Endothelial cell of umbilical vein (primary cell): Measurements from ENCODE around the gene DIAPH2. TPM values are rescaled to one million over a fixed set of nuclear protein-coding genes. Genes with fewer than 3 reads are reported as not detected.

Source experiments
- BruUV-seq: library from RNA; stranded (reverse); fragments of 400-500 nt; replicated peaks from 2 replicates; lab custom pipeline; 2021; lab: Mats Ljungman, UMichigan
- CTCF ChIA-PET: fragments of 300-600, 350-600 bp; sonication (Branson Sonifier 250); formaldehyde crosslinking; loops from one replicate; lab custom pipeline; 2021; ENCODE audit warnings: antibody characterized with exemption, inconsistent platforms; lab: Charles Lee
- POLR2A ChIA-PET: fragments of 300-600, 350-600 bp; sonication (Branson Sonifier 250); formaldehyde crosslinking; loops from one replicate; lab custom pipeline; 2021; ENCODE audit warnings: antibody characterized with exemption, inconsistent platforms; lab: Charles Lee
- DNase-seq: peaks from one replicate; pipeline ENCODE4 v3.0.0-alpha.2; 2011; ENCODE audit warnings: low read depth, low spot score
- FAIRE-seq: peaks from 2 replicates; lab custom pipeline; 2011; peaks lifted over from hg19 to GRCh38; lab: Jason Lieb, UNC
- H2AFZ ChIP-seq: 2 replicates; pipeline ENCODE4 v1.6.0; 2012; ENCODE audit warnings: low read depth, low read length, control low read depth, inconsistent platforms
- H3K27ac ChIP-seq: 2 replicates; pipeline ENCODE4 v1.5.1; 2011; ENCODE audit warnings: low read depth, mild to moderate bottlenecking, control low read depth, low read length, moderate library complexity; ENCODE audit not compliant: insufficient read depth
- H3K27me3 ChIP-seq, 2 experiments: 2 replicates each; pipeline versions ENCODE4 v1.6.0 to v1.6.1; 2011; ENCODE audit warnings: low read length in 2 of 2, mixed read lengths in 1 of 2; ENCODE audit not compliant: control insufficient read depth in 2 of 2, insufficient read depth in 2 of 2
- H3K36me3 ChIP-seq, 2 experiments: 2 replicates in 1 of 2; 3 replicates in 1 of 2; pipeline ENCODE4 v1.5.1; 2011; ENCODE audit warnings: low read length in 2 of 2, mild to moderate bottlenecking in 1 of 2, moderate library complexity in 1 of 2; ENCODE audit not compliant: control insufficient read depth in 2 of 2, insufficient read depth in 2 of 2; ENCODE audit errors: extremely low read depth in 1 of 2
- H3K4me1 ChIP-seq: 3 replicates; pipeline ENCODE4 v1.5.1; 2011; ENCODE audit warnings: mild to moderate bottlenecking, low read length; ENCODE audit not compliant: control insufficient read depth, insufficient read depth; ENCODE audit errors: extremely low read depth
- H3K4me2 ChIP-seq: 2 replicates; pipeline ENCODE4 v1.6.1; 2011; ENCODE audit warnings: low read length, control low read depth, mixed read lengths; ENCODE audit not compliant: insufficient read depth
- H3K4me3 ChIP-seq, 3 experiments: fragments of 200-600 bp in 1 of 3; sonication (generic), shearing (Covaris generic) in 1 of 3; replicated peaks in 1 of 3; 2 replicates each; pipeline ENCODE4 v1.5.1; 2011 to 2016; ENCODE audit warnings: control low read depth in 3 of 3, low read length in 3 of 3, mild to moderate bottlenecking in 2 of 3, inconsistent platforms in 1 of 3, low read depth in 1 of 3, moderate library complexity in 1 of 3; ENCODE audit not compliant: insufficient read depth in 1 of 3
- H3K79me2 ChIP-seq: 2 replicates; pipeline ENCODE4 v1.6.0; 2012; ENCODE audit warnings: low read length, inconsistent platforms; ENCODE audit not compliant: control insufficient read depth, insufficient read depth
- H3K9ac ChIP-seq: replicated peaks from 2 replicates; pipeline ENCODE3; 2011; ENCODE audit warnings: low read length, control low read depth; ENCODE audit not compliant: insufficient read depth; ENCODE audit errors: extremely low read depth
- H3K9me1 ChIP-seq: replicated peaks from 3 replicates; pipeline ENCODE4 v1.6.0; 2011; ENCODE audit warnings: mild to moderate bottlenecking, low read length; ENCODE audit not compliant: control insufficient read depth, insufficient read depth; ENCODE audit errors: extremely low read depth
- H3K9me3 ChIP-seq: replicated peaks from 2 replicates; pipeline ENCODE4 v1.5.1; 2012; ENCODE audit warnings: low read length, inconsistent platforms; ENCODE audit not compliant: control insufficient read depth, insufficient read depth
- H4K20me1 ChIP-seq: replicated peaks from 2 replicates; pipeline ENCODE3; 2011; ENCODE audit warnings: mild to moderate bottlenecking, low read length; ENCODE audit not compliant: control insufficient read depth, insufficient read depth; ENCODE audit errors: extremely low read depth
- CTCF ChIP-seq, 2 donors: IDR thresholded peaks; 1 replicate in 1 of 2; 2 replicates in 1 of 2; pipeline ENCODE4 v1.5.1; 2011; ENCODE audit warnings: low read length in 2 of 2, mild to moderate bottlenecking in 2 of 2, moderate library complexity in 2 of 2, control low read depth in 1 of 2, inconsistent platforms in 1 of 2, low read depth in 1 of 2; ENCODE audit not compliant: insufficient read depth in 1 of 2; ENCODE audit errors: extremely low read depth in 1 of 2
- EZH2 ChIP-seq: IDR thresholded peaks from 2 replicates; pipeline ENCODE4 v1.6.1; 2012; ENCODE audit warnings: borderline replicate concordance, low read depth, mild to moderate bottlenecking, moderate library complexity, low read length, inconsistent platforms; ENCODE audit not compliant: severe bottlenecking
- FOS ChIP-seq: IDR thresholded peaks from 2 replicates; pipeline ENCODE4 v1.6.1; 2011; ENCODE audit warnings: mild to moderate bottlenecking, low read length, moderate library complexity, borderline replicate concordance; ENCODE audit not compliant: insufficient read depth
- GATA2 ChIP-seq: IDR thresholded peaks from 2 replicates; pipeline ENCODE4 v1.7.0; 2011; ENCODE audit warnings: low read depth, mild to moderate bottlenecking, moderate library complexity, mixed read lengths, low read length; ENCODE audit not compliant: insufficient read length, insufficient read depth
- JUN ChIP-seq: IDR thresholded peaks from 2 replicates; pipeline ENCODE4 v1.6.1; 2011; ENCODE audit warnings: borderline replicate concordance, low read depth; ENCODE audit not compliant: insufficient read length, insufficient read depth
- MAX ChIP-seq: IDR thresholded peaks from 2 replicates; pipeline ENCODE4 v1.6.1; 2011; ENCODE audit not compliant: insufficient read depth, insufficient read length
- MYC ChIP-seq: IDR thresholded peaks from one replicate; pipeline ENCODE4 v1.6.1; 2011; ENCODE audit warnings: mild to moderate bottlenecking, low read depth, low read length
- POLR2A ChIP-seq: IDR thresholded peaks from 2 replicates; pipeline ENCODE4 v1.6.1; 2012; ENCODE audit warnings: low read depth, mild to moderate bottlenecking, control low read depth, low read length
- POLR2AphosphoS5 ChIP-seq: IDR thresholded peaks from 2 replicates; pipeline ENCODE4 v1.6.1; 2012; ENCODE audit warnings: low read depth, mild to moderate bottlenecking, control low read depth, low read length, moderate library complexity; ENCODE audit not compliant: insufficient read depth
- dilution Hi-C: fragments of 300-500 bp; cut with MboI; formaldehyde crosslinking; loops from one replicate; pipeline ENCODE4 v1.15.0; 2019; ENCODE audit warnings: low sequenced_read_pairs; ENCODE audit not compliant: extremely low pct_ligation_motif_present
- intact Hi-C: fragments of 100-400 bp; cut with micrococcal nuclease; formaldehyde crosslinking; loops from one replicate; pipeline ENCODE4 v1.10.0; 2022
- polyA plus RNA-seq, 4 experiments: library from polyadenylated mRNA; depleted of rRNA in 3 of 4; stranded (reverse) in 3 of 4; unstranded in 1 of 4; fragments of >200 nt; gene quantifications; 2 replicates each; pipeline versions ENCODE4 v1.2.1 to v1.2.3, GENCODE V29; 2011 to 2012; ENCODE audit warnings: missing spikeins in 1 of 4
- total RNA-seq: library from RNA; stranded (reverse); gene quantifications from 2 replicates; pipeline ENCODE4 v1.2.3, GENCODE V29; 2021

The DIAPH2 gene
- total and polyA plus RNA-seq, 2 donors (not counting 3 experiments of a cell fraction or from before 2014, with no cell fraction given), result 3.0 to 30.0 TPM

- H3K9ac ChIP-seq, result no peak overlapping the region
- dilution Hi-C loops, result no loop called here
- H3K27me3 ChIP-seq, result no peaks in the 10 kb centered on the region
- H3K4me2 ChIP-seq, result no peak overlapping the region
- H3K9me3 ChIP-seq, result no peaks in the 10 kb centered on the region
- H3K36me3 ChIP-seq, result no peaks in the 10 kb centered on the region
- no peaks in the 10 kb centered on the region for H3K79me2 ChIP-seq
- H2AFZ ChIP-seq, result no peak overlapping the region
- H3K27ac ChIP-seq, result no peak overlapping the region
- intact Hi-C loops, result no loop called here
- H3K9me1 ChIP-seq, result no peaks in the 10 kb centered on the region
- H3K4me3 ChIP-seq, result no peak overlapping the region
- ChIA-PET CTCF (no interaction called here), POLR2A (no interaction called here)
- no peak for TF ChIP-seq MYC
- no peak for TF ChIP-seq FOS
- no peak for TF ChIP-seq EZH2
- no peak for TF ChIP-seq CTCF (IDR thresholded peaks at IDR 0.05; ENCODE audit: extremely low read depth in 1 of 2, insufficient read depth in 1 of 2, low read depth in 1 of 2, low read length in 2 of 2)
- TF ChIP-seq MAX, result no peak
- no peak for TF ChIP-seq GATA2
- no peak for TF ChIP-seq JUN
- no peak for TF ChIP-seq POLR2A
- no peak for TF ChIP-seq POLR2AphosphoS5
- BruUV-seq, result no TSS peak
- DNase-seq (no peak), FAIRE-seq (no peak)
- no peaks in the 10 kb centered on the region for H4K20me1 ChIP-seq
- H3K4me1 ChIP-seq, result no peaks in the 10 kb centered on the region
Measured at GRCh38 chrX:97320305-97320704, 635.7 kb downstream of the DIAPH2 start.
